ENCODE data around the gene PRKCA. TPM values are rescaled to one million over a fixed set of nuclear protein-coding genes. Genes with fewer than 3 reads are reported as not detected.

PRKCA gene
- total RNA-seq, 3 donors from 2014 or later (not counting 1 experiment from before 2014, with no cell fraction given) = 19.6 to 29.0 (median 20.4) TPM

GRCh38 chr17:66689221-66689620 is 386.8 kb downstream of the PRKCA start:
- H3K9me3 ChIP-seq (ENCODE audit: control insufficient read depth, insufficient read depth, low read length) = no peaks in the 10 kb centered on the region
- peaks cover 2% of the 10 kb centered on the region for H3K36me3 ChIP-seq (ENCODE audit: control insufficient read depth, insufficient read depth, low read length)
- no peaks in the 10 kb centered on the region for H3K9me3 Mint-ChIP-seq
- intact Hi-C loops (cut with micrococcal nuclease) = no loop called here
- H3K27me3 ChIP-seq (ENCODE audit: control insufficient read depth, insufficient read depth, low read length) = no peaks in the 10 kb centered on the region
- H3K4me1 ChIP-seq (ENCODE audit: control insufficient read depth, insufficient read depth, low read length) = peaks cover 26% of the 10 kb centered on the region
- WGBS (ENCODE audit: insufficient coverage) = 75% methylated on average over 2 of the region's 2 CpGs
- DNase-seq = no peak
- TF ChIP-seq CTCF (IDR thresholded peaks at IDR 0.05) = no peak
- no peak overlapping the region for H3K4me3 Mint-ChIP-seq
- H3K27ac ChIP-seq (ENCODE audit: low read length) = no peak overlapping the region
- no peaks in the 10 kb centered on the region for H3K36me3 Mint-ChIP-seq
- no peaks in the 10 kb centered on the region for H3K27me3 Mint-ChIP-seq (ENCODE audit: low read depth in 2 of 2)
- peak overlapping the region; percentile 3 to 41 for H3K27ac Mint-ChIP-seq
- no peak for ATAC-seq
- H3K4me3 ChIP-seq (ENCODE audit: low read length) = no peak overlapping the region
- peaks cover 28 to 35% of the 10 kb centered on the region in 2 donors for H3K4me1 Mint-ChIP-seq

GRCh38 chr17:66690166-66690565 is 387.8 kb downstream of the PRKCA start:
- no peak overlapping the region for H3K27ac ChIP-seq (ENCODE audit: low read length)
- peaks cover 28 to 35% of the 10 kb centered on the region in 2 donors for H3K4me1 Mint-ChIP-seq
- H3K36me3 Mint-ChIP-seq = no peaks in the 10 kb centered on the region

GRCh38 chr17:66691644-66692420 is 389.4 kb downstream of the PRKCA start:
- H3K27ac Mint-ChIP-seq = peak overlapping the region; percentile 86 to 88
- H3K36me3 Mint-ChIP-seq = peaks cover 3% of the 10 kb centered on the region
- Histone ChIP-seq H3K4me3 (ENCODE audit: low read length) (no peak overlapping the region), H3K27me3 (ENCODE audit: control insufficient read depth, insufficient read depth, low read length) (no peaks in the 10 kb centered on the region), H3K4me1 (ENCODE audit: control insufficient read depth, insufficient read depth, low read length) (peaks cover 26% of the 10 kb centered on the region), H3K9me3 (ENCODE audit: control insufficient read depth, insufficient read depth, low read length) (no peaks in the 10 kb centered on the region), H3K36me3 (ENCODE audit: control insufficient read depth, insufficient read depth, low read length) (peaks cover 2% of the 10 kb centered on the region), H3K27ac (ENCODE audit: low read length) (peak overlapping the region; percentile 34)
- H3K4me3 Mint-ChIP-seq = peak overlapping the region; percentile 70
- ATAC-seq (peak; percentile 70 to 83 (median 82)), DNase-seq (peak in 1 of 2 donors; percentile 23)
- peaks cover 28 to 35% of the 10 kb centered on the region in 2 donors for H3K4me1 Mint-ChIP-seq
- intact Hi-C loops (cut with micrococcal nuclease) = no loop called here
- no peaks in the 10 kb centered on the region for H3K9me3 Mint-ChIP-seq
- no peak for TF ChIP-seq CTCF (IDR thresholded peaks at IDR 0.05)
- 51% methylated on average over 12 of the region's 12 CpGs for WGBS (ENCODE audit: insufficient coverage)
- H3K27me3 Mint-ChIP-seq (ENCODE audit: low read depth in 2 of 2) = no peaks in the 10 kb centered on the region

More at GRCh38 chr17:66690166-66690565, 387.8 kb downstream of the PRKCA start:
- Histone ChIP-seq H3K9me3 (ENCODE audit: control insufficient read depth, insufficient read depth, low read length) (no peaks in the 10 kb centered on the region), H3K36me3 (ENCODE audit: control insufficient read depth, insufficient read depth, low read length) (peaks cover 2% of the 10 kb centered on the region), H3K27me3 (ENCODE audit: control insufficient read depth, insufficient read depth, low read length) (no peaks in the 10 kb centered on the region), H3K4me3 (ENCODE audit: low read length) (no peak overlapping the region), H3K4me1 (ENCODE audit: control insufficient read depth, insufficient read depth, low read length) (peaks cover 26% of the 10 kb centered on the region)
- TF ChIP-seq CTCF (IDR thresholded peaks at IDR 0.05) = no peak
- Mint-ChIP-seq H3K9me3 (no peaks in the 10 kb centered on the region), H3K27ac (peak overlapping the region in 1 of 2 donors; percentile 86), H3K27me3 (ENCODE audit: low read depth in 2 of 2) (no peaks in the 10 kb centered on the region), H3K4me3 (no peak overlapping the region)
- DNase-seq = no peak
- no peak for ATAC-seq
- intact Hi-C loops (cut with micrococcal nuclease) = no loop called here
- WGBS (ENCODE audit: insufficient coverage) = 95% methylated on average over 7 of the region's 7 CpGs

GRCh38 chr17:66692421-66692690 is 389.9 kb downstream of the PRKCA start:
- intact Hi-C loops (cut with micrococcal nuclease) = no loop called here
- DNase-seq = no peak
- Mint-ChIP-seq H3K4me3 (no peak overlapping the region), H3K36me3 (peaks cover 8% of the 10 kb centered on the region), H3K27ac (peak overlapping the region; percentile 62 to 88), H3K4me1 (peaks cover 28 to 35% of the 10 kb centered on the region in 2 donors), H3K27me3 (ENCODE audit: low read depth in 2 of 2) (no peaks in the 10 kb centered on the region), H3K9me3 (no peaks in the 10 kb centered on the region)
- Histone ChIP-seq H3K4me1 (ENCODE audit: control insufficient read depth, insufficient read depth, low read length) (peaks cover 26% of the 10 kb centered on the region), H3K36me3 (ENCODE audit: control insufficient read depth, insufficient read depth, low read length) (peaks cover 2% of the 10 kb centered on the region), H3K27me3 (ENCODE audit: control insufficient read depth, insufficient read depth, low read length) (no peaks in the 10 kb centered on the region), H3K4me3 (ENCODE audit: low read length) (no peak overlapping the region), H3K27ac (ENCODE audit: low read length) (no peak overlapping the region), H3K9me3 (ENCODE audit: control insufficient read depth, insufficient read depth, low read length) (peaks cover under 1% of the 10 kb centered on the region)
- TF ChIP-seq CTCF (IDR thresholded peaks at IDR 0.05) = no peak
- WGBS (ENCODE audit: insufficient coverage) = 85% methylated on average over 3 of the region's 3 CpGs
- ATAC-seq = no peak
